Measurements from ENCODE around the gene PAX5.

GRCh38 chr9:36929350-36929675 lies 104.8 kb downstream of the PAX5 start:
- TF ChIP-seq CTCF (IDR thresholded peaks at IDR 0.05) (no peak), POLR2A (IDR thresholded peaks at IDR 0.05) (no peak), POLR2AphosphoS5 (IDR thresholded peaks at IDR 0.05; ENCODE audit: insufficient read depth in 1 of 2, low read depth in 1 of 2) (no peak)
